UCSD-AML1 (cell line): ENCODE results near the gene DYNLT2.
"Not testable (repeated sequence)": the region's sequence is repeated elsewhere in the genome, so short reads cannot be mapped to it uniquely, and the experiment has no call there.

Source experiments
- DNase-seq: peaks from one replicate; lab custom pipeline; 2025; ENCODE audit not compliant: unreplicated experiment; lab: John Stamatoyannopoulos, UW

DYNLT2 gene

GRCh38 chr6:169783971-169784820, 32.8 kb upstream of the DYNLT2 start:
- no peak for DNase-seq

GRCh38 chr6:169783401-169783800, 32.0 kb upstream of the DYNLT2 start:
- DNase-seq = no peak

DNA sequence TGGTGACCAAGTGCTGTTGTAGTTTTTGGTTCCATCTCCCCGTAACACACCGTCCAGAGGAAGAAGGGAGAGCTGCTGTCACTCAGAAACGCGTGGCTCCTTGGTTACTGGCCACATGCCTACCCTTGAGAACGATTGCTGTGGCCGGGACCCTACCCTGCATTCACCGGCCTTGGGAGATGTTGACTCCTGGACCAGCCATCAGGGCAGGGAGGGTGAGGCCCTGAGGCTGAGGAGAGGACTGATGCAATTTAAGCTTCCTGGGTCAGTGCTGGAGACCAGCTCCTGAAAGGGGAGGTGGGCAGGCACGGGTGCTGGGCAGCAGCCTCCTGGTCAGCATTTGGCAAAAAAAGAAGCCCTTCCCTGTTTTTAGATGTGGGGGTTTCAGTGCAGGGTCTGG, 31.6 kb upstream of the DYNLT2 start:
- DNase-seq = no peak

- DNase-seq = no peak
Measured at GRCh38 chr6:169780571-169781091, 29.3 kb upstream of the DYNLT2 start.

- no peak for DNase-seq
Measured at GRCh38 chr6:169779896-169780295, 28.5 kb upstream of the DYNLT2 start.

GRCh38 chr6:169779092-169779815, 27.9 kb upstream of the DYNLT2 start:
- DNase-seq = no peak

DNA sequence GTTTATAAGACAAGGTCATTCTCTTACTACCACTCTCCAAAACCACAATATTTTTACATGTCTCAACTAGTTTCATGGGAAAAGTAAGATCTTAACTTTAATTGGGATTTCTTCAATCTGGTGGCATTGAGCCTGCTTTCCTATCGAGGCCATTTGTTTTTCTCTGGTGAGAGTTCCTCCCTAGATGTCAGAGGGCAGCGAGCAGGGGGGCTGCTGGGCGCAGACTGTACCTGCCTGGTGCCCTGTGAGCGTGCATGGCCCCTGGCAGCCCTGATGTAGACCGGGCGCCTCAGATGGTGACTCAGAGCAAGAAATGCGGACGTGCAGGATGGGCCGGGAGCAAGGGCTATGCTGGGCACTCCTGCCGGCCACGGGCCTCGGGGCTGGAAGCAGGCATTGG, 27.3 kb upstream of the DYNLT2 start:
- DNase-seq = no peak

DNA sequence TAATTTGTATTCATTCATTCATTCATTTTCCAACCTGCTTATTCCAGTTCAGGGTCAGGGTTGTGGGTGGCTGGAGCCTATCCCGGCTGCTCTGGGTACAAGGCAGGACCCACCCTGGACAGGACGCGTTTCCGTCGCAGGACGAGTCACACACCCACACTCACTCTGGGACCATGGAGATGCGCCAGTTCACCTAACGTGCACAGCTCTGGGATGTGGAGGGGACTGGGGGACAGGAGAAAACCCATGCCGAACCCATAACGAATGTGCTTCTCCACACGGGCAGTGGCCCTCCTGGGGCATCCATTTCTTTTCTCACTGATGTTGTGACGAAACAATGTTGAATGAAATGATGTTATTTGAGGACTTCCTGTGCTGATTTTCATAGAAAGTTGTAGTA, 26.5 kb upstream of the DYNLT2 start:
- DNase-seq = no peak

DNA sequence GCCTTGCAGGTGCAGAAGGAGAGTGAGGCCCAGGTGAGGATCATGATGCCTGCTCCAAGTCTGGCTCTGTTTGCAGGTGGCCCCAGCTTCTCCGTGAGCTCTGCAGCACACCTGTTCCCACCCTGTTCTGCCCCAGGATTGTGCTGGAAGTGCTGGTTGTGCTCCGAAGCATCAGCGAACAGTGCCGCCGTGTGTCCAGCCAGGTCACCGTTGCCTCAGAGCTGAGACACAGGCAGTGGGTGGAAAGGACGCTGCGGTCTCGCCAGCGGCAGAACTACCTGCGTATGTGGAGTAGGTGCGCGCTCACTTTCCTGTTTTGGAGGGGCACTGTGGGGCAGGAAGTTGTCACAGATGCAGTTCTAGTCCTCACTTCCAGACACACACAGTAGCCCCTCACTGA, 25.0 kb upstream of the DYNLT2 start:
- no peak for DNase-seq

- no peak for DNase-seq
Measured at GRCh38 chr6:169775321-169775720, 23.9 kb upstream of the DYNLT2 start.

DNA sequence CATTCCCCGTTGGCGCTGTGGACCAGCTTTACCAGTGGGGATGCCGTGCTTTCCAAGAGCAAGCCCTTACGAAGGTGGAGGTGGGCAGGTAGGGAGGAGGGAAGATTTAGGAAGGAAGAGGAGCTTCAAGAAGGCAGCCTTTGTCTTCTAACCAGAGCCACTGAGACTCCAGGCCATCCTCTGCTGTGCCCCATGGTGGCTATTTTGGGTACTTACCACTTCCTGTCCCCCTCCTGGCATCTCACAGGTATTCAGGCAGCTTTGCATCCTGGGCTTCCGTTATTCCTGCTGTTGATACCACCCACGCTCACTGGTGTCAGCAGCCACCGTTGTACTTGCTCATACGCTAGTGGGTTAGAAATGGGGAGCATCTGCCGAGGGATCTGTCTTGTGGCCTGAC, 23.0 kb upstream of the DYNLT2 start:
- no peak for DNase-seq

GRCh38 chr6:169766921-169767736, 15.8 kb upstream of the DYNLT2 start:
- no peak for DNase-seq

DNA sequence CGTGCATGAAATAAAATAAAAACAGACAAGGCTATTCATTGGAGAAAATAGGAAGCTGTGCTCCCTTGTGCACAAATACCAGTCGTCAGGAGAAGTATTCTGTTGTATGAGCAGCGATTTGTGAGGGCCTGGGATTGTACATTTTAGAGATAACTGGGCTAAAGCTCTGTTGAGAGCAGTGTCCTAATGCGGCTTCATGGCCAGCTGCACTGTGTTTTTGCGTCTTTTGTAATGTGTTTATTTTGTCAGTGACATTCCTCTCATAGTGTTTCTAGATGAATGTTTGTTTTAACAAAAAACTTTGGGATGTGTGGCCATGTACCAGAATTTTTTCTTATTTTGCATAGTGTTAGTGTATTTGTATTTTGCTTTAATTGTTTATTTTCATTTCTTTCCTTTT, 14.9 kb upstream of the DYNLT2 start:
- DNase-seq = no peak

DNA sequence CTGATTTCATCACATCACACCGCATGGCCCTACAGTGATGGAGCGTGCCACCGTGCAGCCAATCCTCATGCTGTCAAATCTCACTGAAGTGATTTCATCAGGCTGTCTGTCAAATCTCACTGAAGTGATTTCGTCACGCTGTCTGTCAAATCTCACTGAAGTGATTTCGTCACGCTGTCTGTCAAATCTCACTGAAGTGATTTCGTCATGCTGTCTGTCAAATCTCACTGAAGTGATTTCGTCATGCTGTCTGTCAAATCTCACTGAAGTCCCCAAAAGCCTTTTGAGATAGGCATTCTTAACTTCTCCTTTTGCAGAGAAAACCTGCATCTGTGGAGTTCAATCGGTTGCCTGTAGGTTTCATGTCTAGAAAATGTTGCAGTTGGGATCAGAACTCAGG, 14.4 kb upstream of the DYNLT2 start:
- DNase-seq = not testable (repeated sequence)

DNA sequence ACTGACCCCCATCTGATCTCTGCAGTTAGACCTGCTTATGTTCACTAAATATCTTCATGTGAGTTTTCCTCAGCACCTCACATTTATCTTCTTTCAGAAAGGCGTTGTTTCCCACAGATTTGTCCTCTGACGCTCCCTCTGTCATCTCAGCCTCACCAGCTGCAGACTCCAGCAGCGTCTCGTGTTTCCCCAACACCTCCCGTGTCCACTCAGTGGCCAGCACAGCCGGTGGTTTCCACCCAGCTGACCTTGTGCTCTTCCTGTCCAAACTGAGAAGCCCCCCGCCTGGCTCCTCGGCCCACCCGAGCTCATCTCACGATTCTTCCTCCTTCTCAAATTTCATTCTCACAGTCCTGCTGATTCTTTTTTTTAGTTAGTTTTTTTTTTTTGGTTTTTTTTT, 12.5 kb upstream of the DYNLT2 start:
- DNase-seq = no peak

- DNase-seq = no peak
Measured at GRCh38 chr6:169763308-169763707, 11.9 kb upstream of the DYNLT2 start.

- DNase-seq = no peak
Measured at GRCh38 chr6:169755162-169755561, 3.8 kb upstream of the DYNLT2 start.

- DNase-seq = no peak
Measured at GRCh38 chr6:169752074-169752623, 777 bp upstream of the DYNLT2 start.

- DNase-seq = no peak
Measured at GRCh38 chr6:169746556-169746955, 4.8 kb downstream of the DYNLT2 start.

GRCh38 chr6:169745405-169745804, 6.0 kb downstream of the DYNLT2 start:
- DNase-seq = no peak

GRCh38 chr6:169741344-169741743, 10.0 kb downstream of the DYNLT2 start:
- DNase-seq = no peak
